Mucosa of gallbladder (tissue), 1 donor: ENCODE data around the gene SPINT1. TPM values are rescaled to one million over a fixed set of nuclear protein-coding genes. Genes with fewer than 3 reads are reported as not detected.
"Not testable (repeated sequence)": the region's sequence is repeated elsewhere in the genome, so short reads cannot be mapped to it uniquely, and the experiment has no call there.

Source experiments
- DNase-seq: peaks from one replicate; pipeline ENCODE4 v3.0.0-alpha.2; 2020; ENCODE audit warnings: low spot score
- total RNA-seq: library from RNA; stranded (reverse); gene quantifications from one replicate; pipeline ENCODE4 v1.2.1, GENCODE V29; 2021
- donor health status: DM: no; HTN: no; CAD: no.

The SPINT1 gene
- total RNA-seq, 1 donor from 2014 or later: 232 TPM

GRCh38 chr15:40859206-40859851 is 15.5 kb downstream of the SPINT1 start:
- DNase-seq: peak; percentile 83

- DNase-seq: not testable (repeated sequence)
Measured at GRCh38 chr15:40861147-40861546, 17.3 kb downstream of the SPINT1 start.

- DNase-seq: no peak
Measured at GRCh38 chr15:40863660-40864270, 19.9 kb downstream of the SPINT1 start.

- DNase-seq: no peak
Measured at GRCh38 chr15:40867199-40867598, 23.4 kb downstream of the SPINT1 start.

GRCh38 chr15:40869686-40870085 is 25.8 kb downstream of the SPINT1 start:
- no peak for DNase-seq

GRCh38 chr15:40870716-40871115 is 26.9 kb downstream of the SPINT1 start:
- no peak for DNase-seq

- DNase-seq: peak; percentile 54
Measured at GRCh38 chr15:40871749-40872617, 28.1 kb downstream of the SPINT1 start.

- no peak for DNase-seq
Measured at GRCh38 chr15:40872791-40873693, 29.2 kb downstream of the SPINT1 start.

GRCh38 chr15:40873694-40874561 is 30.1 kb downstream of the SPINT1 start, which contains the start of gene RHOV:
Gene RHOV, minus strand, starts transcription at chr15:40874234. Its CDS starts 95 bp downstream, at chr15:40874139.
- DNase-seq: peak; percentile 47

GRCh38 chr15:40875991-40876730 is 32.3 kb downstream of the SPINT1 start:
- no peak for DNase-seq

- DNase-seq: no peak
Measured at GRCh38 chr15:40877694-40878093, 33.8 kb downstream of the SPINT1 start.

GRCh38 chr15:40878785-40879184 is 34.9 kb downstream of the SPINT1 start:
- DNase-seq: no peak

- no peak for DNase-seq
Measured at GRCh38 chr15:40879609-40880008, 35.8 kb downstream of the SPINT1 start.

GRCh38 chr15:40881351-40881750 is 37.5 kb downstream of the SPINT1 start:
- DNase-seq: no peak

GRCh38 chr15:40886586-40886985 is 42.7 kb downstream of the SPINT1 start:
- no peak for DNase-seq

GRCh38 chr15:40889112-40889511 is 45.3 kb downstream of the SPINT1 start:
- no peak for DNase-seq

GRCh38 chr15:40891138-40891537 is 47.3 kb downstream of the SPINT1 start:
- no peak for DNase-seq

- DNase-seq: peak; percentile 48
Measured at GRCh38 chr15:40891810-40892446, 48.1 kb downstream of the SPINT1 start.

GRCh38 chr15:40892447-40893012 is 48.7 kb downstream of the SPINT1 start:
- no peak for DNase-seq
